ENCODE results near the gene KRT74.

DNA sequence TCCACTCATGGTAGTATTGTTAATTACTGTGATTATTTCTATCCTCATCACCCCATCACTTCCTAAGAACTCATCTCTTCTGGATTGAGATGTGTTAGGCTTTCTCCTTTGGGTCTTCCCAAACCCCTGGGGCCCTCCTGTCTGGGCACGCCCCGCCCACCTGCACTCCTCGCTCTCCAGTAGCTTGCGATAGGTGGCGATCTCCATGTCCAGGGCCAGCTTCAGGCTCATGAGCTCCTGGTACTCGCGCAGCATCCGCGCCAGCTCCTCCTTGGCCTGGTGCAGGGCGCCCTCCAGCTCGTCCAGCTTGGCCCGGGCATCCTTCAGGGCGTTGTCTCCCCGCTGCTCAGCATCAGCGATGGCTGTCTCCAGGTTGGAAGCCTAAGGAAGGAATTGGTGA lies 27.5 kb downstream of the KRT74 start:
- TF ChIP-seq CTCF (IDR thresholded peaks at IDR 0.05 in 2 of 3, conservative IDR thresholded peaks at IDR 0.05 in 1 of 3; ENCODE audit: control insufficient read depth in 2 of 3, extremely low read depth in 1 of 3, insufficient read depth in 1 of 3, low read depth in 3 of 3, low read length in 3 of 3), result no peak
- TF ChIP-seq, protein P1, sequence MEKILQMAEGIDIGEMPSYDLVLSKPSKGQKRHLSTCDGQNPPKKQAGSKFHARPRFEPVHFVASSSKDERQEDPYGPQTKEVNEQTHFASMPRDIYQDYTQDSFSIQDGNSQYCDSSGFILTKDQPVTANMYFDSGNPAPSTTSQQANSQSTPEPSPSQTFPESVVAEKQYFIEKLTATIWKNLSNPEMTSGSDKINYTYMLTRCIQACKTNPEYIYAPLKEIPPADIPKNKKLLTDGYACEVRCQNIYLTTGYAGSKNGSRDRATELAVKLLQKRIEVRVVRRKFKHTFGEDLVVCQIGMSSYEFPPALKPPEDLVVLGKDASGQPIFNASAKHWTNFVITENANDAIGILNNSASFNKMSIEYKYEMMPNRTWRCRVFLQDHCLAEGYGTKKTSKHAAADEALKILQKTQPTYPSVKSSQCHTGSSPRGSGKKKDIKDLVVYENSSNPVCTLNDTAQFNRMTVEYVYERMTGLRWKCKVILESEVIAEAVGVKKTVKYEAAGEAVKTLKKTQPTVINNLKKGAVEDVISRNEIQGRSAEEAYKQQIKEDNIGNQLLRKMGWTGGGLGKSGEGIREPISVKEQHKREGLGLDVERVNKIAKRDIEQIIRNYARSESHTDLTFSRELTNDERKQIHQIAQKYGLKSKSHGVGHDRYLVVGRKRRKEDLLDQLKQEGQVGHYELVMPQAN (conservative IDR thresholded peaks at IDR 0.05), result no peak
- TF ChIP-seq POLR2A (IDR thresholded peaks at IDR 0.05; ENCODE audit: low read depth, low read length), result no peak
- no peak for TF ChIP-seq BRCA1 (IDR thresholded peaks at IDR 0.05; ENCODE audit: low read depth, low read length)
- no peak for TF ChIP-seq IRF3 (IDR thresholded peaks at IDR 0.05)
- no peak for TF ChIP-seq POLR2AphosphoS5 (IDR thresholded peaks at IDR 0.05; ENCODE audit: low read length)
- TF ChIP-seq MYB (IDR thresholded peaks at IDR 0.05; ENCODE audit: borderline replicate concordance, low read depth, low read length), result no peak
- no peak for TF ChIP-seq TAF1 (IDR thresholded peaks at IDR 0.05; ENCODE audit: borderline replicate concordance, low read depth, low read length)
- no peak for TF ChIP-seq ELK1 (IDR thresholded peaks at IDR 0.05; ENCODE audit: low read depth, low read length)
- no peak for TF ChIP-seq NR2C2 (IDR thresholded peaks at IDR 0.05; ENCODE audit: borderline replicate concordance, control insufficient read depth, insufficient read length, low read depth)
- no peak for TF ChIP-seq TCF7 (IDR thresholded peaks at IDR 0.05; ENCODE audit: borderline replicate concordance)
- no peak for TF ChIP-seq ATF2 (IDR thresholded peaks at IDR 0.05; ENCODE audit: low read length)
